Gastrocnemius medialis (tissue), 4 donors: Measurements from ENCODE around the gene ABHD17C.

Source experiments
- CTCF ChIP-seq, 5 experiments: fragments of 450-650 bp in 3 of 5; fragments of 200-600 bp in 2 of 5; sonication (generic) in 2 of 5; IDR thresholded peaks in 4 of 5; conservative IDR thresholded peaks in 1 of 5; 1 replicate in 4 of 5; 2 replicates in 1 of 5; pipeline ENCODE4 v1.5.1; 2016 to 2019; ENCODE audit warnings: antibody characterized with exemption in 5 of 5, mild to moderate bottlenecking in 3 of 5, moderate library complexity in 3 of 5
- POLR2A ChIP-seq, 2 donors: fragments of 450-650 bp; IDR thresholded peaks; one replicate each; pipeline ENCODE4 v1.6.1; 2017; ENCODE audit warnings: antibody characterized with exemption in 2 of 2, mild to moderate bottlenecking in 2 of 2, moderate library complexity in 2 of 2

GRCh38 chr15:80673561-80674244 is 21.4 kb upstream of the ABHD17C start:
- TF ChIP-seq CTCF (IDR thresholded peaks at IDR 0.05 in 4 of 5, conservative IDR thresholded peaks at IDR 0.05 in 1 of 5) (no peak), POLR2A (IDR thresholded peaks at IDR 0.05) (no peak)
